ENCODE data around the gene FNDC11. TPM values are rescaled to one million over a fixed set of nuclear protein-coding genes. Genes with fewer than 3 reads are reported as not detected.

The FNDC11 gene
- total RNA-seq, 2 experiments from 2014 or later, result 0.55 to 0.61 TPM

DNA sequence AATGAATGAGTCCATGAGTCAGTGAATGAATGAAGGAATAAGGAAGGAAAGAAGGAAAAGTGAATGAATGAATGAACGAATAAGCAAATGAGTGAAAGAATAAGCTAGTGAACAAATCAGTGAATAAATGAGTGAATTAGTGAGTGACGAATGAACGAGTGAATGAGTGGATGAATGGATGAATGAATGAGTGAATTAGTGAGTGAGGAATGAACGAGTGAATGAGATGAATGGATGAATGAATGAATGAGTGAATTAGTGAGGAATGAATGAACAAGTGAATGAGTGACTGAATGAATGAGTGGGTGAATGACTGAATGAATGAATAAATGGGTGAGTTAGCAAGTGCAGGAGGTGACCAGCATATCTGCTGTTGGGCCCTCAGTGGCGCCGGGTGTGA is 10.2 kb upstream of the FNDC11 start:
- Mint-ChIP-seq H3K27me3 (peaks cover 2% of the 10 kb centered on the region), H3K36me3 (no peaks in the 10 kb centered on the region), H3K9me3 (no peaks in the 10 kb centered on the region), H3K27ac (no peak overlapping the region), H3K4me3 (no peak overlapping the region), H3K4me1 (ENCODE audit: low read depth) (peaks cover 6% of the 10 kb centered on the region)
- no peak for DNase-seq
- intact Hi-C loops (cut with micrococcal nuclease), result no loop called here
- CTCF ChIA-PET, result interaction anchor here (0.6 to 1.1 kb wide), 3 partner anchors 23 to 576 kb away, joined by 3 to 4 read pairs (median 3); partner anchors contain the start of gene PPDPF
- POLR2A ChIA-PET, result no interaction called here

GRCh38 chr20:63544241-63544957 is 9.6 kb upstream of the FNDC11 start:
- Mint-ChIP-seq H3K36me3 (no peaks in the 10 kb centered on the region), H3K27me3 (peaks cover 2% of the 10 kb centered on the region), H3K9me3 (no peaks in the 10 kb centered on the region), H3K4me3 (no peak overlapping the region), H3K27ac (no peak overlapping the region), H3K4me1 (ENCODE audit: low read depth) (peaks cover 6% of the 10 kb centered on the region)
- intact Hi-C loops (cut with micrococcal nuclease), result no loop called here
- DNase-seq, result no peak
- ChIA-PET CTCF (no interaction called here), POLR2A (no interaction called here)

- POLR2A ChIA-PET, result no interaction called here
- Mint-ChIP-seq H3K27me3 (peaks cover 4% of the 10 kb centered on the region), H3K4me1 (ENCODE audit: low read depth) (peaks cover 6% of the 10 kb centered on the region), H3K36me3 (no peaks in the 10 kb centered on the region), H3K27ac (no peak overlapping the region), H3K4me3 (no peak overlapping the region), H3K9me3 (no peaks in the 10 kb centered on the region)
- CTCF ChIA-PET, result no interaction called here
- no peak for DNase-seq
- intact Hi-C loops (cut with micrococcal nuclease), result no loop called here
Observed at GRCh38 chr20:63544958-63545516, 8.9 kb upstream of the FNDC11 start.

DNA sequence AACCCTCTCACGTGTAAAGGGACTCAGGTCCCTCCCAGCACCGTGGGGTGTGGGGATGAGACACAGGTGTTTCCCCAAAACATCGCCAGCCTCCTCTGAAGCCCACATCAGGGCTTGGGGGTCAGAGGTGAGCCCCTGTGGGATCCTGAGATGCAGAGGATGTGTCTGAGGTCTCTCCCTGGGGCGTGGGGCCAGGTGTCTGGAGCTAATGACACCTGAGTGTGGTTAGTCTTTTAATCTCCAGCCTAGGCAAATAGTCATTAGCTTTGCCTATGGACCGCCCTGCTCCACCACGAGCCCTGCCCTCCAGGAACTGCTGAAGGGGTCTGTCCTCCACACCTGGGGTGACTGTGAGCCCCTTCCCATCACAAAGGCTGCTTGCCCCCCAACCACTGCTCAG is 8.1 kb upstream of the FNDC11 start:
- intact Hi-C loops (cut with micrococcal nuclease), result no loop called here
- POLR2A ChIA-PET, result no interaction called here
- no peak for DNase-seq
- H3K27me3 Mint-ChIP-seq, result peaks cover 6% of the 10 kb centered on the region
- peaks cover 4% of the 10 kb centered on the region for H3K4me1 Mint-ChIP-seq (ENCODE audit: low read depth)
- no peak overlapping the region for H3K4me3 Mint-ChIP-seq
- no peak overlapping the region for H3K27ac Mint-ChIP-seq
- no peaks in the 10 kb centered on the region for H3K36me3 Mint-ChIP-seq
- no peaks in the 10 kb centered on the region for H3K9me3 Mint-ChIP-seq
- CTCF ChIA-PET, result interaction anchor here (1.7 kb wide), 1 partner anchor 8 kb away, joined by 5 read pairs; the partner anchor contains the start of gene PTK6

DNA sequence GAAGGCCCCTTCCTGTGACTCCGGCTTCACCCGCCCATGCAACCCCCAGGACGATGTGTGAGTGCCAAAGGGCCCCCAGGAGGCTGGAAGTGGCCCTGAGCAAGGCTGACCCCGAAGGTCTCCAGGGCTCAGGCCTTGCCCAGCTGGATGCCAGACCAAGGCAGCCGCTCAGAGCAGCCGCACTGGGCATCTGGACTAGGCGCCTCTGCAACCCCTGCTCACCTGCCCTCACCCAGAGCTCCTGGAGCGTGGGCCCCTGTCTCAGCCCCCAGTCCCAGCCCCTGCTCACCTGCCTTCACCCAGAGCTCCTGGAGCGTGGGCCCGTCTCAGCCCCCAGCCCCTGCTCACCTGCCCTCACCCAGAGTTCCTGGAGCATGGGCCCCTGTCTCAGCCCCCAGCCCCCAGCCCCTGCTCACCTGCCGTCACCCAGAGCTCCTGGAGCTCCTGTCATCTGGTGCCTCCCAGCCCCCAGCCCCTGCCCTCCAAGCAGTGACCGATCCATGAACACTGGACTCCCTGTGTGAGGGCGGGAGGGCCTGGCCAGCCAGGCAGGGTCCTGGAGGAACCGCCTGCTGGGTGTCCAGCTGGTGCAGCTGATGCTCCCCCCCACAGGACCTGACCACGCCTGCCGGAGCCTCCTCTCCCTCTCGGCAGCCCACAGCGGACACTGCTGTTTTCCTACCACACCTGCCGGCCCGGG is 7.6 kb upstream of the FNDC11 start:
- Mint-ChIP-seq H3K27me3 (peaks cover 6% of the 10 kb centered on the region), H3K4me1 (ENCODE audit: low read depth) (peaks cover 4% of the 10 kb centered on the region), H3K36me3 (no peaks in the 10 kb centered on the region), H3K27ac (no peak overlapping the region), H3K4me3 (no peak overlapping the region), H3K9me3 (no peaks in the 10 kb centered on the region)
- CTCF ChIA-PET, result interaction anchor here (1.7 kb wide), 1 partner anchor 9 kb away, joined by 5 read pairs; the partner anchor contains the start of gene PTK6
- intact Hi-C loops (cut with micrococcal nuclease), result no loop called here
- POLR2A ChIA-PET, result no interaction called here
- DNase-seq, result no peak

- peaks cover 6% of the 10 kb centered on the region for H3K27me3 Mint-ChIP-seq
- no peak overlapping the region for H3K27ac Mint-ChIP-seq
- no peak for DNase-seq
- ChIA-PET POLR2A (no interaction called here), CTCF (interaction anchor here (1.7 kb wide), 1 partner anchor 10 kb away, joined by 5 read pairs; the partner anchor contains the start of gene PTK6)
- H3K9me3 Mint-ChIP-seq, result no peaks in the 10 kb centered on the region
- no peak overlapping the region for H3K4me3 Mint-ChIP-seq
- peaks cover 4% of the 10 kb centered on the region for H3K4me1 Mint-ChIP-seq (ENCODE audit: low read depth)
- H3K36me3 Mint-ChIP-seq, result no peaks in the 10 kb centered on the region
- intact Hi-C loops (cut with micrococcal nuclease), result no loop called here
Observed at GRCh38 chr20:63546956-63547724, 6.8 kb upstream of the FNDC11 start.

GRCh38 chr20:63547725-63548480 is 6.1 kb upstream of the FNDC11 start, which contains the start of gene SRMS:
SRMS (minus strand) TSS chr20:63547749; CDS start chr20:63547463, 286 bp downstream.
- H3K27ac Mint-ChIP-seq, result no peak within 1 kb of the TSS
- peaks cover 6% of the 10 kb centered on the region for H3K27me3 Mint-ChIP-seq
- intact Hi-C loops (cut with micrococcal nuclease), result no loop called here
- ChIA-PET POLR2A (no interaction called here), CTCF (interaction anchor here (1.7 kb wide), 1 partner anchor 10 kb away, joined by 5 read pairs; the partner anchor contains the start of gene PTK6)
- peaks cover 7% of the 10 kb centered on the region for H3K4me1 Mint-ChIP-seq (ENCODE audit: low read depth)
- no peak within 1 kb of the TSS for H3K4me3 Mint-ChIP-seq
- no peak for DNase-seq
- no peaks in the 10 kb centered on the region for H3K9me3 Mint-ChIP-seq
- H3K36me3 Mint-ChIP-seq, result no peaks in the 10 kb centered on the region

GRCh38 chr20:63548542-63548941 is 5.4 kb upstream of the FNDC11 start:
- Mint-ChIP-seq H3K27me3 (peaks cover 6% of the 10 kb centered on the region), H3K27ac (no peak overlapping the region), H3K36me3 (no peaks in the 10 kb centered on the region), H3K4me1 (ENCODE audit: low read depth) (peaks cover 11% of the 10 kb centered on the region), H3K4me3 (no peak overlapping the region), H3K9me3 (no peaks in the 10 kb centered on the region)
- intact Hi-C loops (cut with micrococcal nuclease), result no loop called here
- POLR2A ChIA-PET, result no interaction called here
- CTCF ChIA-PET, result no interaction called here
- DNase-seq, result no peak

DNA sequence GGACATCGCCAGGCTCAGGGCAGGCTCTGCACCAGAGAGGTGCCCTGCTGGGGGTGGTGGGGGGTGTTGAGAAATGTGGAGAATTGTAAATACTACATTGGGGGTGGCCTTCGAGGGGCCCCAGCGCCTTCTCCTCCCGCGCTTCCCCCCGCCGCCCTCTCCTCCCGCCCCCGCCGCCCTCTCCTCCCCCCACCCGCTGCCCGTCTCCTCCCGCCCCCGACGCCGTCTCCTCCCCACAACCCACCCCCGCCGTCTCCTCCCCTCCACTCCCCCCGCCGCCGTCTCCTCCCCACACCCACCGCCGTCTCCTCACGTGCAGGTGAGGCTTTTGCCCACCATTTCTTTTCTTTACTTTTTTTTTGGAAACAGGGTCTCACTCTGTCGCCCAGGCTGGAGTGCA is 4.9 kb upstream of the FNDC11 start:
- intact Hi-C loops (cut with micrococcal nuclease), result no loop called here
- ChIA-PET CTCF (interaction anchor here (1.0 kb wide), 1 partner anchor 11 kb away, joined by 3 read pairs; no protein-coding TSS in a partner anchor), POLR2A (no interaction called here)
- Mint-ChIP-seq H3K4me3 (no peak overlapping the region), H3K27ac (no peak overlapping the region), H3K9me3 (no peaks in the 10 kb centered on the region), H3K27me3 (peaks cover 6% of the 10 kb centered on the region), H3K4me1 (ENCODE audit: low read depth) (peaks cover 11% of the 10 kb centered on the region), H3K36me3 (no peaks in the 10 kb centered on the region)
- no peak for DNase-seq

- DNase-seq, result no peak
- Mint-ChIP-seq H3K36me3 (no peaks in the 10 kb centered on the region), H3K27me3 (peaks cover 6% of the 10 kb centered on the region), H3K27ac (no peak overlapping the region), H3K4me1 (ENCODE audit: low read depth) (peaks cover 11% of the 10 kb centered on the region), H3K9me3 (no peaks in the 10 kb centered on the region), H3K4me3 (no peak overlapping the region)
- intact Hi-C loops (cut with micrococcal nuclease), result no loop called here
- POLR2A ChIA-PET, result no interaction called here
- CTCF ChIA-PET, result interaction anchor here (1.0 to 1.9 kb wide), 2 partner anchors 11 to 12 kb away, joined by 3 to 7 read pairs; partner anchors contain the start of gene PTK6
Observed at GRCh38 chr20:63549679-63550282, 4.2 kb upstream of the FNDC11 start.

GRCh38 chr20:63551068-63551467 is 2.9 kb upstream of the FNDC11 start:
- intact Hi-C loops (cut with micrococcal nuclease), result no loop called here
- H3K4me3 Mint-ChIP-seq, result no peak overlapping the region
- DNase-seq, result no peak
- no peaks in the 10 kb centered on the region for H3K36me3 Mint-ChIP-seq
- H3K27me3 Mint-ChIP-seq, result peaks cover 6% of the 10 kb centered on the region
- no peak overlapping the region for H3K27ac Mint-ChIP-seq
- ChIA-PET POLR2A (interaction anchor here (1.1 kb wide), 1 partner anchor 30 kb away, joined by 3 read pairs; no protein-coding TSS in a partner anchor), CTCF (interaction anchor here (1.9 kb wide), 1 partner anchor 14 kb away, joined by 7 read pairs; the partner anchor contains the start of gene PTK6)
- H3K4me1 Mint-ChIP-seq (ENCODE audit: low read depth), result peaks cover 11% of the 10 kb centered on the region
- no peaks in the 10 kb centered on the region for H3K9me3 Mint-ChIP-seq

Data from activated CD4-positive, alpha-beta memory T cell treated with anti-CD3 and anti-CD28 coated beads for 36 hours (primary cell).